Hepatocyte (in vitro differentiated cells): Measurements from ENCODE around the gene PNMA6F. TPM values are rescaled to one million over a fixed set of nuclear protein-coding genes. Genes with fewer than 3 reads are reported as not detected.

Experiments
- DNase-seq: peaks from one replicate; pipeline ENCODE4 v3.0.0-alpha.2; 2016; ENCODE audit warnings: low spot score
- H2AFZ ChIP-seq: fragments of 200-600 bp; sonication (generic); 2 replicates; pipeline ENCODE4 v1.6.0; 2016; ENCODE audit warnings: antibody characterized with exemption, mild to moderate bottlenecking
- H3K27ac ChIP-seq: fragments of 200-600 bp; sonication (generic); 2 replicates; pipeline ENCODE4 v1.5.1; 2016; ENCODE audit warnings: mild to moderate bottlenecking
- H3K27me3 ChIP-seq: fragments of 200-600 bp; sonication (generic); 2 replicates; pipeline ENCODE4 v1.6.1; 2016
- H3K36me3 ChIP-seq: fragments of 200-600 bp; sonication (generic); replicated peaks from 2 replicates; pipeline ENCODE4 v1.5.1; 2016; ENCODE audit warnings: low read depth; ENCODE audit not compliant: insufficient read depth
- H3K4me1 ChIP-seq: fragments of 200-600 bp; sonication (generic); 2 replicates; pipeline ENCODE4 v1.5.1; 2016; ENCODE audit warnings: mild to moderate bottlenecking, moderate library complexity; ENCODE audit not compliant: insufficient read depth
- H3K4me2 ChIP-seq: fragments of 200-600 bp; sonication (generic); 2 replicates; pipeline ENCODE4 v1.6.0; 2016
- H3K4me3 ChIP-seq: fragments of 200-600 bp; sonication (generic); 2 replicates; pipeline ENCODE4 v1.5.1; 2016; ENCODE audit warnings: mild to moderate bottlenecking
- H3K79me2 ChIP-seq: fragments of 200-600 bp; sonication (generic); 2 replicates; pipeline ENCODE4 v1.6.0; 2017; ENCODE audit warnings: mild to moderate bottlenecking
- H3K9me2 ChIP-seq: fragments of 200-600 bp; sonication (generic); replicated peaks from 2 replicates; pipeline ENCODE4 v1.6.0; 2017; ENCODE audit warnings: mild to moderate bottlenecking; ENCODE audit not compliant: insufficient read depth
- H3K9me3 ChIP-seq: fragments of 200-600 bp; sonication (generic); 2 replicates; pipeline ENCODE4 v1.5.1; 2016; ENCODE audit warnings: low read depth, mild to moderate bottlenecking
- H4K20me1 ChIP-seq: fragments of 200-600 bp; sonication (generic); 2 replicates; pipeline ENCODE4 v1.6.0; 2016; ENCODE audit warnings: mild to moderate bottlenecking; ENCODE audit not compliant: insufficient read depth, poor library complexity, severe bottlenecking
- EZH2 ChIP-seq: fragments of 200-600 bp; sonication (generic); IDR thresholded peaks from 2 replicates; pipeline ENCODE4 v1.6.1; 2016; ENCODE audit warnings: antibody characterized with exemption, mild to moderate bottlenecking, borderline replicate concordance
- EZH2phosphoT487 ChIP-seq: fragments of 200-600 bp; sonication (generic); IDR thresholded peaks from one replicate; pipeline ENCODE4 v1.6.1; 2018; ENCODE audit warnings: antibody characterized with exemption, mild to moderate bottlenecking, low read depth, moderate library complexity; ENCODE audit not compliant: unreplicated experiment, severe bottlenecking
- WGBS: methylation state at CpG from one replicate; pipeline ENCODE4 v1.1.6; 2016; ENCODE audit warnings: low lambda C conversion rate; ENCODE audit errors: missing lambda C conversion rate; 5-methylcytosine and 5-hydroxymethylcytosine counted together
- polyA plus RNA-seq: library from polyadenylated mRNA; unstranded; fragments of >200 nt; fragmentation: Nextera tagmentation; extraction: Ambion mirVana; gene quantifications from 2 replicates; pipeline ENCODE4 v1.2.1, GENCODE V29; 2016
- total RNA-seq: library from RNA; depleted of rRNA; stranded (reverse); fragments of >200 nt; gene quantifications from 2 replicates; pipeline ENCODE4 v1.2.3, GENCODE V29; 2014
- TF ChIP-seq, protein P1 (sequence below): fragments of 200-600 bp; sonication (generic); IDR thresholded peaks from 2 replicates; pipeline ENCODE4 v1.5.1; 2016; ENCODE audit warnings: antibody characterized with exemption, mild to moderate bottlenecking; ENCODE audit not compliant: poor library complexity

The PNMA6F gene
- total and polyA plus RNA-seq, 2 experiments from 2014 or later = not detected

DNA sequence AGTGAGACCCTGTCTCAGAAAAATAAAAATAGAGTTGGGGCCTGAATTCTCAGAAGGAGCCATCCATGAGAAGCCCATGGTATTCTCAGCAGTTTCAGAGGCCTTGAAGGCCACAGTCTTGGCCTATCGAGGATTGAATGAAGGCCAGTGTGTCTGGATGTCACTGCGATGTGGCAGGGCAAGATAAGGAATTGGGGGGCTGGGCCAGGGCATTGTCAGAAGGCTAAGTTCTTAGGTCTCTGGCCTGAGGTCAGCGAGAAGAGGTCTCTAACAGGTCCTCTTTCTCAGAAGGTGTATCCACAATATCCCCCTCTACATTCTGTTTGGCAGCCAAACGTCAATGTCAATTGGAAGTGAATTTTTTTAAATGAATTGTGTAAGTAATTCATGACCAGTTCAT lies 18.1 kb upstream of the PNMA6F start:
- 88% methylated on average over 4 of the region's 4 CpGs for WGBS
- no peaks in the 10 kb centered on the region for H3K9me3 ChIP-seq
- peaks cover 2% of the 10 kb centered on the region for H4K20me1 ChIP-seq
- no peak for TF ChIP-seq EZH2phosphoT487
- TF ChIP-seq EZH2 = no peak
- TF ChIP-seq, protein P1, sequence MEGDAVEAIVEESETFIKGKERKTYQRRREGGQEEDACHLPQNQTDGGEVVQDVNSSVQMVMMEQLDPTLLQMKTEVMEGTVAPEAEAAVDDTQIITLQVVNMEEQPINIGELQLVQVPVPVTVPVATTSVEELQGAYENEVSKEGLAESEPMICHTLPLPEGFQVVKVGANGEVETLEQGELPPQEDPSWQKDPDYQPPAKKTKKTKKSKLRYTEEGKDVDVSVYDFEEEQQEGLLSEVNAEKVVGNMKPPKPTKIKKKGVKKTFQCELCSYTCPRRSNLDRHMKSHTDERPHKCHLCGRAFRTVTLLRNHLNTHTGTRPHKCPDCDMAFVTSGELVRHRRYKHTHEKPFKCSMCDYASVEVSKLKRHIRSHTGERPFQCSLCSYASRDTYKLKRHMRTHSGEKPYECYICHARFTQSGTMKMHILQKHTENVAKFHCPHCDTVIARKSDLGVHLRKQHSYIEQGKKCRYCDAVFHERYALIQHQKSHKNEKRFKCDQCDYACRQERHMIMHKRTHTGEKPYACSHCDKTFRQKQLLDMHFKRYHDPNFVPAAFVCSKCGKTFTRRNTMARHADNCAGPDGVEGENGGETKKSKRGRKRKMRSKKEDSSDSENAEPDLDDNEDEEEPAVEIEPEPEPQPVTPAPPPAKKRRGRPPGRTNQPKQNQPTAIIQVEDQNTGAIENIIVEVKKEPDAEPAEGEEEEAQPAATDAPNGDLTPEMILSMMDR = no peak
- H3K36me3 ChIP-seq = no peaks in the 10 kb centered on the region
- H3K4me2 ChIP-seq = no peak overlapping the region
- H3K79me2 ChIP-seq = peaks cover 26% of the 10 kb centered on the region
- no peak overlapping the region for H3K27ac ChIP-seq
- H2AFZ ChIP-seq = no peak overlapping the region
- H3K9me2 ChIP-seq = no peaks in the 10 kb centered on the region
- H3K4me1 ChIP-seq = no peaks in the 10 kb centered on the region
- no peaks in the 10 kb centered on the region for H3K27me3 ChIP-seq
- DNase-seq = no peak
- H3K4me3 ChIP-seq = no peak overlapping the region

DNA sequence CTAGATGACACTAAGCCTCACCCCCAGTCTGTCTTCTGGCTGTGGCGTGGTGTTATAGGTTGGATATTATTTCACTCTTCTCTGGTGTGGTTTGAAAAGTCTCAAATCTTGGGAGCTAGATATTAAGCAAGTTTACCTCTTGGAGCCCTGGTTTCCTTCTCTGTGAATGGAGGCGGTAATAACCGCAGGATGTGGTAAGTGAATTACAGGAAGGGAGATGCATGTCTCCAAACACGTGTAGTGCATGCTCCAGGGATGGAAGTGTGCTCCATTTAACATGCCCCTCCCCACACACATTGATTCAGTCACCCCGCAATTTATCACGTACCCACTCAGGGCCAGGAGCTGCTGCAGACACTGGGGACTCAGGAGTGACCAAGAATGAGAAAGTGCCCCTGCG lies 17.3 kb upstream of the PNMA6F start:
- Histone ChIP-seq H3K27ac (no peak overlapping the region), H3K9me3 (no peaks in the 10 kb centered on the region), H2AFZ (no peak overlapping the region), H4K20me1 (peaks cover 2% of the 10 kb centered on the region), H3K9me2 (no peaks in the 10 kb centered on the region), H3K79me2 (peaks cover 26% of the 10 kb centered on the region), H3K4me2 (no peak overlapping the region), H3K4me1 (no peaks in the 10 kb centered on the region), H3K36me3 (no peaks in the 10 kb centered on the region), H3K4me3 (no peak overlapping the region), H3K27me3 (no peaks in the 10 kb centered on the region)
- TF ChIP-seq, protein P1 = no peak
- TF ChIP-seq EZH2phosphoT487 = no peak
- TF ChIP-seq EZH2 = no peak
- WGBS = 80% methylated on average over 7 of the region's 7 CpGs
- DNase-seq = no peak

DNA sequence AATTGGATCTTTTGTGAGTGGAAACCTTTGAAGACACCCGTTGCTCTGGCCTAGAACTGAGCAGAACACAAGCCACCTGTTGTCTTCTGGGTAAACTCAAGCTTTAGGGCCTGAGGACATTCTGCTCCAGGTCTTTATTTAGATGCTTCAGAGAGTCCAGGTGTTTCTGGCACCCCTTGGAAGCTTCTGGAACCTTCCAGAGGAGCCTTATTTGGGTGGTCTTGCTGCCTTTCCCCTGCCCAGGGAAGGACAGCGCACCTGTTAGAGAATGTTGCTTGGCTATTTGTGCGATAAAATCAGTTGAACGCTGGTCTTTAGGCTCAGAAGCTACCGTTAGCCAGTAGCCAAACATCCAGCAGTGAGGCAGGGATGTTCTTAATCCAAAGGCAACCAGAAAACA lies 15.4 kb upstream of the PNMA6F start:
- H3K27me3 ChIP-seq = no peaks in the 10 kb centered on the region
- no peaks in the 10 kb centered on the region for H3K9me2 ChIP-seq
- peaks cover 2% of the 10 kb centered on the region for H4K20me1 ChIP-seq
- TF ChIP-seq EZH2 (no peak), EZH2phosphoT487 (no peak)
- TF ChIP-seq, protein P1 = no peak
- no peak overlapping the region for H3K4me3 ChIP-seq
- no peaks in the 10 kb centered on the region for H3K9me3 ChIP-seq
- H3K36me3 ChIP-seq = no peaks in the 10 kb centered on the region
- no peak for DNase-seq
- peaks cover 6% of the 10 kb centered on the region for H3K4me1 ChIP-seq
- H2AFZ ChIP-seq = no peak overlapping the region
- WGBS = 70% methylated on average over 5 of the region's 5 CpGs
- H3K79me2 ChIP-seq = peaks cover 26% of the 10 kb centered on the region
- no peak overlapping the region for H3K4me2 ChIP-seq
- H3K27ac ChIP-seq = no peak overlapping the region
